Immature natural killer cell (primary cell): ENCODE results near the gene IFITM10. TPM values are rescaled to one million over a fixed set of nuclear protein-coding genes. Genes with fewer than 3 reads are reported as not detected.

ENCODE experiments used
- DNase-seq, 3 donors: peaks; one replicate each; pipeline ENCODE4 v3.0.0; 2022; ENCODE audit warnings: mixed read lengths in 1 of 3
- H3K27ac Mint-ChIP-seq, 6 donors: one replicate each; pipeline ENCODE4 v1.8.0; 2020; ENCODE audit warnings: mixed read lengths in 6 of 6, mild to moderate bottlenecking in 5 of 6, inconsistent platforms in 4 of 6, moderate library complexity in 3 of 6
- H3K27me3 Mint-ChIP-seq, 3 donors: one replicate each; pipeline ENCODE4 v1.8.0; 2020 to 2021; ENCODE audit warnings: low read depth in 3 of 3, mild to moderate bottlenecking in 3 of 3, mixed read lengths in 3 of 3, moderate library complexity in 3 of 3, inconsistent platforms in 1 of 3
- H3K36me3 Mint-ChIP-seq, 3 donors: one replicate each; pipeline ENCODE4 v1.8.0; 2020; ENCODE audit warnings: mixed read lengths in 3 of 3, inconsistent platforms in 2 of 3, mild to moderate bottlenecking in 2 of 3
- H3K4me1 Mint-ChIP-seq, 2 donors: one replicate each; pipeline ENCODE4 v1.8.0; 2020; ENCODE audit warnings: inconsistent platforms in 2 of 2, mild to moderate bottlenecking in 2 of 2, mixed read lengths in 2 of 2, moderate library complexity in 1 of 2
- H3K4me3 Mint-ChIP-seq, 5 donors: one replicate each; pipeline ENCODE4 v1.8.0; 2020; ENCODE audit warnings: mild to moderate bottlenecking in 5 of 5, mixed read lengths in 5 of 5, inconsistent platforms in 3 of 5, moderate library complexity in 3 of 5
- H3K9me3 Mint-ChIP-seq, 6 donors: one replicate each; pipeline ENCODE4 v1.8.0; 2020; ENCODE audit warnings: mild to moderate bottlenecking in 6 of 6, mixed read lengths in 6 of 6, inconsistent platforms in 4 of 6, moderate library complexity in 3 of 6
- polyA plus RNA-seq, 3 donors: library from polyadenylated mRNA; unstranded; fragments of 300-500 nt; fragmentation: Illumina TruSeq; gene quantifications; one replicate each; pipeline ENCODE4 v1.2.3, GENCODE V29; 2021

IFITM10 gene
- polyA plus RNA-seq, 3 donors from 2014 or later: 0.09 to 0.93 (median 0.39) TPM

DNA sequence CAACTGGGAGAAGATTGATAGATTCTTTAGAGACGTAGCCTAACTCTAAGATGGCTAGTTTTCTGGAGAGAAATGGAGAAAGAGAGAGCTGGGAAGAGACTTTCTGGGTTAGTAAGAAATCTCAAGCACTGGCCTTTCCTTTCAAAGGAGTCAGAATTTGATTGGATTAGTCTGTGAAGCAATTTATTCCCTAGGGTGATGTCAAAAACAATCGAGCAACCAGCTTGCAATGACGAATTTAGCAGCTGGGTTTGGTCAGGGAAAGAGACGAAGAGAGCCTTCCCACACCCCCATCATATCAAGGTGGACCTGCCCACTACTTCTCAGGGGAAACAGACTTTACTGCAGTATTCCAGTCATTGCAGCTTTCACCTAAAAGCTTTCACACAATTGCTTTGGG, 42.6 kb downstream of the IFITM10 start:
- Mint-ChIP-seq H3K4me1 (peaks cover 9 to 17% of the 10 kb centered on the region in 2 donors), H3K27me3 (peaks cover 3 to 12% (median 7%) of the 10 kb centered on the region in 3 donors), H3K36me3 (peaks cover 0 to 4% (median 3%) of the 10 kb centered on the region in 3 donors), H3K9me3 (no peaks in the 10 kb centered on the region), H3K27ac (no peak overlapping the region), H3K4me3 (no peak overlapping the region)
- DNase-seq: no peak

- H3K27me3 Mint-ChIP-seq: peaks cover 3 to 15% (median 9%) of the 10 kb centered on the region in 3 donors
- H3K27ac Mint-ChIP-seq: no peak overlapping the region
- H3K4me1 Mint-ChIP-seq: peaks cover 9 to 17% of the 10 kb centered on the region in 2 donors
- no peaks in the 10 kb centered on the region for H3K9me3 Mint-ChIP-seq
- H3K36me3 Mint-ChIP-seq: peaks cover 3 to 4% (median 4%) of the 10 kb centered on the region in 3 donors
- peak in 2 of 3 donors; percentile 31 to 34 for DNase-seq
- no peak overlapping the region for H3K4me3 Mint-ChIP-seq
Measured at GRCh38 chr11:1706634-1707400, 43.6 kb downstream of the IFITM10 start.

DNA sequence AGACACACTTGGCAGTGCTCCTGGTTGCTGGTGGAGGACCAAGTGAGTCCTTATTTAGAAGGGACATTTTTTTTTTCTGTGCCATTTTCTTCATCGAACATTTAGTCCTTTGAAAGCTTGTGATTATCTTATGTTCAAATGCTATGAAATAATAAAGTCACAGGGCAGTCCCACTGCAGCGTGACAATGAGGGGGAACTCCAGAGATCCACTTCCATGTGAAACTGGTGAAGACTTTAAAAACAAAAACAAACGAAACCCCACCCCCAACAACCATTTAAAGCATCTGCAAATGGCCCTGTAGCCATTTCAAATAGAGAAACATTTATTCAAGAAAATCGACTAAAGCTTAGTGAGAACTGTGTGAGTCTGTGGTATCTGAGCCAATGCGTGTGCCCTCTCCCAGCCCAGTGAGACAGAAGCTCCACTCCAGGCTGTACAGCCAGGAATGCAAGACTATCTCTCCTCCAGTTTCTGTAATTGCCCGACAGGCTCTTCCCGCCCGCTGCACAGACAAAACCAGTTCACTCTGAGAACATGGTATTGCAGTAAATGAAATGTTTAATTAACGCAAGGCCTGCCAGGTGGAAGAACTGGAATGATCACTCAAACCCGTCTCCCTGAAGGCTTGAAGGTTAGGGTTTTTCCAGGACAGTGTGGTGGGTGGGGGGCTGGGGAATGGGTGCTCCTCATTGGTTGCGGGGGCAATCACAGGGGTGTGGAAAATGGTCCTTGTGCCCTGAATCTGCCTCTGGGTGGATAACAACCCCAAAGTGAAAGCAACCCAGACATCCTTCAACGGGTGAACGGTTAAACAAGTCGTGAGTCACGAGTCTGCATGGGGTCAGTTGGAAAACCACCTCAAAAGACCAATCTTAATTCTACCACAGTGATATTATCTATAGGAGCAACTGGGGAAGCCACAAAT, 45.0 kb downstream of the IFITM10 start:
- Mint-ChIP-seq H3K27ac (no peak overlapping the region), H3K36me3 (peaks cover 3 to 6% (median 4%) of the 10 kb centered on the region in 3 donors), H3K4me1 (peaks cover 16 to 25% of the 10 kb centered on the region in 2 donors), H3K27me3 (peaks cover 3 to 17% (median 8%) of the 10 kb centered on the region in 3 donors), H3K4me3 (no peak overlapping the region), H3K9me3 (peaks cover 0 to 4% (median 0%) of the 10 kb centered on the region in 6 donors)
- DNase-seq: peak in 1 of 3 donors; percentile 19

- Mint-ChIP-seq H3K27ac (no peak overlapping the region), H3K9me3 (peaks cover 0 to 4% (median under 1%) of the 10 kb centered on the region in 6 donors), H3K27me3 (peaks cover 3 to 17% (median 5%) of the 10 kb centered on the region in 3 donors), H3K4me1 (peaks cover 16 to 25% of the 10 kb centered on the region in 2 donors), H3K4me3 (no peak overlapping the region), H3K36me3 (peaks cover 3 to 4% (median 4%) of the 10 kb centered on the region in 3 donors)
- no peak for DNase-seq
Measured at GRCh38 chr11:1703146-1703545, 47.2 kb downstream of the IFITM10 start.

- DNase-seq: no peak
- H3K4me3 Mint-ChIP-seq: no peak overlapping the region
- peaks cover 3 to 4% (median 4%) of the 10 kb centered on the region in 3 donors for H3K36me3 Mint-ChIP-seq
- H3K27me3 Mint-ChIP-seq: peaks cover 3 to 13% (median 5%) of the 10 kb centered on the region in 3 donors
- peaks cover 0 to 4% (median under 1%) of the 10 kb centered on the region in 6 donors for H3K9me3 Mint-ChIP-seq
- H3K4me1 Mint-ChIP-seq: peaks cover 16 to 25% of the 10 kb centered on the region in 2 donors
- H3K27ac Mint-ChIP-seq: no peak overlapping the region
Measured at GRCh38 chr11:1702506-1702905, 47.9 kb downstream of the IFITM10 start.

DNA sequence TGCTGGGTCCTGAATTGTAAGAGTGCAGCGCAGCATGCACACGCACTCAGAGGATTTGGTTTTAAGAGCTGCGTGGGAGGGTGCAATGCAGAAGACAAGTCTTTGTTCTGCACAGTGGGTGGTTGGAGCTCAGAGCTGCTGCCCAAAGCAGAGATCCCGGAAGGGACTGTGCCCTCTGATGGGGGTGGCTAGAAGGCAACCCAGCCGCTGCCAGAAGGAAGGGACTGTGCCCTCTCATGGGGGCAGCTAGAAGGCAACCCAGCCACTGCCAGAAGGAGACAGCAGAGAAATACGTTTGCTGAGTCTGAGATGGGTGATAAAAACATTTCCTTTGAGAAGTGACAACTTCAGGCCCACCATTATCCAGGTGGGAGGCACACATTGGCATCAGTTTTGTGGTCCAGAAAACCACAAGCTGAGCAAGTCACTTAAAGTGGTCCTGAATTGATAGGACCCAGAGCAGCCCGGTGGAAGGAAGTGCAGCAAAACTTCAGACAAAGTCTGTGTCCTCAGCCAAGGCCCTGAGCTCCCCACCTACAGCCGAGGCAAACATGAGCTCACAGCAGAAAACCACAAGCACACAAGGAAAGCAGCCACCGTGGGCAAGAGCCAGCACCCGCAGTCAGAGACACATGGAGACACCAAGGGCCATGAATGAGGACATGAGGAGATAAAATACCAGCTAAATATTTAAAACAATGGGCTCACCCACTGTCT, 49.1 kb downstream of the IFITM10 start:
- no peak for DNase-seq
- H3K4me3 Mint-ChIP-seq: no peak overlapping the region
- peak overlapping the region in 1 of 6 donors; percentile 76 for H3K27ac Mint-ChIP-seq
- H3K36me3 Mint-ChIP-seq: peaks cover 0 to 4% (median 4%) of the 10 kb centered on the region in 3 donors
- H3K4me1 Mint-ChIP-seq: peaks cover 16 to 21% of the 10 kb centered on the region in 2 donors
- H3K27me3 Mint-ChIP-seq: peaks cover 0 to 12% (median 5%) of the 10 kb centered on the region in 3 donors
- H3K9me3 Mint-ChIP-seq: peaks cover 0 to 4% (median under 1%) of the 10 kb centered on the region in 6 donors

GRCh38 chr11:1699771-1700170, 50.6 kb downstream of the IFITM10 start:
- Mint-ChIP-seq H3K4me1 (peaks cover 7 to 8% of the 10 kb centered on the region in 2 donors), H3K27ac (no peak overlapping the region), H3K4me3 (no peak overlapping the region), H3K36me3 (peaks cover 0 to 4% (median 4%) of the 10 kb centered on the region in 3 donors), H3K27me3 (peaks cover 2 to 19% (median 5%) of the 10 kb centered on the region in 3 donors), H3K9me3 (peaks cover 0 to 4% (median under 1%) of the 10 kb centered on the region in 6 donors)
- DNase-seq: no peak

GRCh38 chr11:1696608-1697570, 53.5 kb downstream of the IFITM10 start, which contains the start of gene KRTAP5-6:
Gene KRTAP5-6, plus strand, starts transcription at chr11:1697195. Its CDS starts 51 bp downstream, at chr11:1697246.
- peak within 1 kb of the TSS in 1 of 6 donors; percentile 45 for H3K27ac Mint-ChIP-seq

GRCh38 chr11:1695548-1696108, 54.8 kb downstream of the IFITM10 start:
- no peaks in the 10 kb centered on the region for H3K36me3 Mint-ChIP-seq
- H3K4me3 Mint-ChIP-seq: no peak overlapping the region
- DNase-seq: no peak
- peaks cover 0 to 3% (median 0%) of the 10 kb centered on the region in 6 donors for H3K9me3 Mint-ChIP-seq
- peaks cover 4 to 12% (median 5%) of the 10 kb centered on the region in 3 donors for H3K27me3 Mint-ChIP-seq
- peaks cover 13 to 22% of the 10 kb centered on the region in 2 donors for H3K4me1 Mint-ChIP-seq
- no peak overlapping the region for H3K27ac Mint-ChIP-seq

More at GRCh38 chr11:1696608-1697570, 53.5 kb downstream of the IFITM10 start, which contains the start of gene KRTAP5-6:
- H3K4me3 Mint-ChIP-seq: no peak within 1 kb of the TSS
- DNase-seq: no peak
- H3K4me1 Mint-ChIP-seq: peaks cover 12 to 20% of the 10 kb centered on the region in 2 donors
- peaks cover 0 to 4% (median under 1%) of the 10 kb centered on the region in 6 donors for H3K9me3 Mint-ChIP-seq
- peaks cover 0 to 4% (median 2%) of the 10 kb centered on the region in 3 donors for H3K36me3 Mint-ChIP-seq
- H3K27me3 Mint-ChIP-seq: peaks cover 2 to 15% (median 2%) of the 10 kb centered on the region in 3 donors

- Mint-ChIP-seq H3K9me3 (peaks cover 0 to 3% (median 0%) of the 10 kb centered on the region in 6 donors), H3K36me3 (no peaks in the 10 kb centered on the region), H3K4me1 (peaks cover 19 to 28% of the 10 kb centered on the region in 2 donors), H3K27me3 (peaks cover 7 to 16% (median 8%) of the 10 kb centered on the region in 3 donors), H3K27ac (no peak overlapping the region), H3K4me3 (no peak overlapping the region)
- no peak for DNase-seq
Measured at GRCh38 chr11:1694846-1695547, 55.4 kb downstream of the IFITM10 start.
